BLaER1 treated with 17β-estradiol and CSF1 and Interleukin-3, amounts not matched to agents 10 nM and 100 nM (cell line): ENCODE data around the gene FADS3.
A peak's percentile ranks its signal among the peaks of the same experiment; 100 is the strongest.

Experiments used
- H3K27ac ChIP-seq, 11 experiments: shearing (Covaris generic); formaldehyde crosslinking; 2 replicates each; pipeline ENCODE4 v1.8.1; 2022
- H3K27me3 ChIP-seq, 11 experiments: shearing (Covaris generic); formaldehyde crosslinking; 2 replicates each; pipeline ENCODE4 v1.8.1; 2022
- H3K36me3 ChIP-seq, 11 experiments: shearing (Covaris generic); formaldehyde crosslinking; 2 replicates each; pipeline ENCODE4 v1.8.1; 2022
- H3K4me1 ChIP-seq, 10 experiments: shearing (Covaris generic); formaldehyde crosslinking; 2 replicates each; pipeline ENCODE4 v1.8.1; 2022
- H3K4me2 ChIP-seq, 11 experiments: shearing (Covaris generic); formaldehyde crosslinking; 2 replicates each; pipeline ENCODE4 v1.8.1; 2022
- H3K4me3 ChIP-seq, 10 experiments: shearing (Covaris generic); formaldehyde crosslinking; 2 replicates each; pipeline ENCODE4 v1.8.1; 2022
- H3K9ac ChIP-seq, 11 experiments: shearing (Covaris generic); formaldehyde crosslinking; 2 replicates each; pipeline ENCODE4 v1.8.1; 2022
- H3K9me3 ChIP-seq, 11 experiments: shearing (Covaris generic); formaldehyde crosslinking; replicated peaks in 1 of 11; 2 replicates each; pipeline ENCODE4 v1.8.1; 2022
- H4K20me1 ChIP-seq, 11 experiments: shearing (Covaris generic); formaldehyde crosslinking; 2 replicates each; pipeline ENCODE4 v1.8.1; 2022
- Cebpa-rat ChIP-seq, 11 experiments: shearing (Covaris generic); IDR thresholded peaks; 2 replicates each; pipeline ENCODE4 v1.8.1; 2022

Gene FADS3

DNA sequence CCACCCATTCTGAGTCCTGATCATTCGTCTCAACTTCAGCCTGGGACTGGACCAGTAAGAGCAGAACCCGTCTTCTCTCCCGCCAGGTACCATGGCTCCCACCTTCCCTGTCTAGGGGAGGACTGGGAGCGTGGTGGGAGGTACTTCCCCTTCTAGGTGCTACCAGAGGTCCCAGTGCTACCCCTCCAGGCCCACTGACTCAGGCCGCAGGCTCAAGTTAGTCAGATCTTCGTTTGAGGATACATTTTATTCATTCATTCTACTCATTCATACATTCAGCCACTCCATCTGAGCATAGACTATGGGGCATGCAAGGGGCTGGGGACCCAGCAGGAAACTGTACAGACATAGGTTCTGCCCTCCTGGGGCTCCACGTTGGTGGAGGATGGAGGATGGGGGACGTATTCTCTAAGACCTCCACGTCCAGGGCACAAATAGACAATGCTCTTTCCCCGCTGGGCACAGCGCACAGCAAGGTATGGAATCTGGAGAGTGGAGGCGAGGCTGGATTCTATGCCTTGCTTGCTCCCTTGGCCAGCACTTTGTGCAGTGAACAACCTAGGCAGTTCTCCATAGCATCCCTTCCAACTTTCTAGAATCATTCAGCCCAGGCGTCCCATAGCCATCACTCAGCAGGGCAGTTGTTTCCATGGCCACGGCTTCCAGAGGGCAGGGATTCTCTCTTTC is 27.0 kb upstream of the FADS3 start:
- TF ChIP-seq Cebpa-rat (IDR thresholded peaks at IDR 0.05), result no peak
- Histone ChIP-seq H3K4me3 (no peak overlapping the region), H3K36me3 (peaks cover 0 to 13% (median 0%) of the 10 kb centered on the region in 11 experiments; a peak in 3 of 22 replicates), H4K20me1 (no peaks in the 10 kb centered on the region; a peak in 1 of 22 replicates), H3K9me3 (no peaks in the 10 kb centered on the region), H3K4me1 (peaks cover 36 to 97% (median 59%) of the 10 kb centered on the region in 10 experiments), H3K27me3 (peaks cover 16 to 71% (median 67%) of the 10 kb centered on the region in 11 experiments; a peak in 21 of 22 replicates), H3K27ac (no peak overlapping the region; a peak in 1 of 22 replicates), H3K9ac (peak overlapping the region in 1 of 11 experiments; percentile 72; a peak in 2 of 22 replicates), H3K4me2 (peak overlapping the region in 9 of 11 experiments; percentile 58 to 97 (median 84); a peak in 15 of 22 replicates)

DNA sequence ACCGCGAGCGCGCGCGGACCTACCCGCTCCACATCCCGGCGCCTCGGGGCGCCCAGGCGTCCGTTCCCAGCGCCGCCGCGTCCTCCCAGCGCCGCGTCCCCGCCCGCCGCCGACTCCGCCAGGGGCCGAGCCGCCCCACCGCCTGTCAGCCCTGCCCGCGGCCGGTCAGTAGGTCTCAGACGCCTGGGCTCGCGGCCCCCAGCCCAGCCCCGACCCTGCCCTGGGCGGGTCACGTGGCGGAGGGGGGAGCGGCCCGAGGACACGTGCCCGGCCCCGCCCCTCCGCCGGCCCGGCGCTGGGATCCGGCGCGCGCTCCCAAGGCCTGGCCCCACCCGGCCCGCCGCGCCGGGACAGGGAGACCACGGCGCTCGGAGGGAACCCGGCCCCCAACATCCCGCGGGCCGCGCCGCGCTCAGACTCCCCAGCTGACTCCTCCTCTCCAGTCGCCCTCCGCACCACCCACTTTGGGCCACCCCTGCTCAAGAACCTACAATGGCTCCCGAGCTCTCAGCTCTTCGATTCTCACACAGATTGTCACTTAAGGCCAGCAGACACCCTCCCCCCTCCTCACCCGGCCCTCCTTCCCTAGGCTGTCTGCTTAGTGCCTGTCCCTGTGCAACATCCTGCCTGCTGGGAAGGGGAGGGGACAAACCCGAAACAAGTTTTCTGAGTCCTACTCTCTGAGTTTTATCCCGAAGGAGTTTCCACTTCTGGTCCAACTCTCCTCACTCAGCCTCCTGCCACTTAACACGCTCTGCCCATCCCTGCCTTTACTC is 26.2 kb upstream of the FADS3 start, which contains the start of gene RAB3IL1:
Gene RAB3IL1 (minus strand): TSS at position 233 of the 776 bp plus-strand sequence. CDS start 199 bp downstream, at position 34.
- H3K9ac ChIP-seq, result peak within 1 kb of the TSS in 10 of 11 experiments; percentile 37 to 83 (median 54); a peak in 18 of 22 replicates
- peak within 1 kb of the TSS; percentile 75 to 97 (median 84) for H3K4me2 ChIP-seq
- TF ChIP-seq Cebpa-rat (IDR thresholded peaks at IDR 0.05), result no peak
- H4K20me1 ChIP-seq, result no peaks in the 10 kb centered on the region; a peak in 1 of 22 replicates
- peaks cover 16 to 72% (median 67%) of the 10 kb centered on the region in 11 experiments; a peak in 21 of 22 replicates for H3K27me3 ChIP-seq
- peaks cover 34 to 97% (median 59%) of the 10 kb centered on the region in 10 experiments for H3K4me1 ChIP-seq
- peaks cover 0 to 16% (median 0%) of the 10 kb centered on the region in 11 experiments; a peak in 3 of 22 replicates for H3K36me3 ChIP-seq
- no peaks in the 10 kb centered on the region for H3K9me3 ChIP-seq
- peak within 1 kb of the TSS; percentile 44 to 78 (median 58) for H3K4me3 ChIP-seq
- H3K27ac ChIP-seq, result peak within 1 kb of the TSS in 6 of 11 experiments; percentile 9 to 64 (median 56); a peak in 9 of 22 replicates

DNA sequence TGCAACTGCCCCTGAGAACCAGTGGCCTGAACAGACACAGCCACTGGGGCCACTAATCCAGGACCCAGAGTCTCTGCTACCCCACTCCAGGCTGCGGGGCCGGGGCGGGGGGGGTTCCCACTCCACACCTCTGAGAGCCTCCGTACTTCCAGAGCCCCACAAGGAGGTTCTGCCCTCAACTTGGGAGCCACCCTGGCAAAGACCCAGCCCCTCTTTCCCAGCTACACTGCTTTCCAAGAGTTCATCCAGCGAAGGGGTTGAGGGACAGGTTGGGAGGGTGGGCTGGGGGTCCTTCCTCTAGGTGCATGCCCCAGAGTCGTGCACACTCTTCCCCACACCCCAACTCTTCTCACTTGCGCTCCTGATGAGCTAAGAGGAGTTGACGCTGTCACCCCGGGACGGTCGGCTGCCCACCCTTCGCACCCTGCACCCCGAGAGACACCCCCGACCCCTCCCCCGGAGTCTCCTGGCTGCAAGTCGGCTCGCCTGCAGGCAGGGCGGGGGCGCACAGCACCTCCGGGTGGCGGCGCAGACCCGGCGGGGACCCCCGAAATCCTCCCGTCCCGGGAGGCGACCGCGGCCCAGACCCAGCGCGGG is 25.5 kb upstream of the FADS3 start:
- peaks cover 34 to 98% (median 59%) of the 10 kb centered on the region in 10 experiments for H3K4me1 ChIP-seq
- TF ChIP-seq Cebpa-rat (IDR thresholded peaks at IDR 0.05), result no peak
- peak overlapping the region; percentile 44 to 78 (median 58) for H3K4me3 ChIP-seq
- H3K27me3 ChIP-seq, result peaks cover 16 to 72% (median 67%) of the 10 kb centered on the region in 11 experiments; a peak in 21 of 22 replicates
- peak overlapping the region in 5 of 11 experiments; percentile 35 to 64 (median 56); a peak in 8 of 22 replicates for H3K27ac ChIP-seq
- H3K36me3 ChIP-seq, result peaks cover 0 to 16% (median 0%) of the 10 kb centered on the region in 11 experiments; a peak in 3 of 22 replicates
- H3K9me3 ChIP-seq, result no peaks in the 10 kb centered on the region
- peak overlapping the region in 10 of 11 experiments; percentile 37 to 83 (median 54); a peak in 18 of 22 replicates for H3K9ac ChIP-seq
- H4K20me1 ChIP-seq, result no peaks in the 10 kb centered on the region; a peak in 1 of 22 replicates
- H3K4me2 ChIP-seq, result peak overlapping the region; percentile 75 to 97 (median 84)

DNA sequence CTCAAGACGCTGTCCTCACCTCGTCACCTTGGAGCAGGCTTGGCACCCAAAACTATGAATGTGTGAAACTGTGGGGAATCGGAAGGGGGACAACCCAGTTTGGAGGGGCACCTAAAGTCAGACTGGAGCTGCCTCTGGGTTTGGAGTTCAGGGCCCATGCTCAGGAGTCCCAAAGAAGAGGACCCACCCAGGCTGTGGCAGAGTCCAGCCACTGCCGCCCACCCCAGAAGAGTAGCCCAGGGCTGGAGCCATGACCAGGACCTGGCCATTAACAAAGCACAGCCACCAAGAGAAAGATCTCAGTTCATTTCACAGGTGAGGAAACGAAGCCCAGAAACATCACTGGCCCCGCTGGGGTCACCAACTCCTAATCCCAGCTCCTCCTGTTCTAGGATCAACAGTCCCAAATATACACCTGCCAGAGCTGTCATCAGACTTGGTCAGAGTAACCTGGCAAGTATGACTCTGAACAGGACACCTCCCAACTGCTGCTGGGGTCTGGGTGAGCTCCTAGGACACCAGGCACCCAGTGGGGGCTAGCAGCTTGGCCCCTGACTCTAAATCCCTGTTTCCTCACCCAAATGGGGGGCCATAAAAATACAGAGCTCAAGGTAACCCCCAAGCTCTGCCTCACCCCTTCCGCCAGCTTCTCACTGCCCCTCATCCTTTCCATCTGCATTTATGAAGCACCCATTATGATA is 23.3 kb upstream of the FADS3 start:
- Histone ChIP-seq H4K20me1 (no peaks in the 10 kb centered on the region; a peak in 1 of 22 replicates), H3K4me1 (peaks cover 32 to 98% (median 63%) of the 10 kb centered on the region in 10 experiments), H3K9me3 (no peaks in the 10 kb centered on the region), H3K27me3 (peaks cover 16 to 64% (median 59%) of the 10 kb centered on the region in 11 experiments; a peak in 21 of 22 replicates), H3K9ac (peak overlapping the region in 2 of 11 experiments; percentile 76 to 83; a peak in 4 of 22 replicates), H3K4me3 (peak overlapping the region in 3 of 10 experiments; percentile 71 to 78 (median 71); a peak in 5 of 20 replicates), H3K4me2 (peak overlapping the region in 3 of 11 experiments; percentile 84 to 97 (median 89); a peak in 6 of 22 replicates), H3K36me3 (peaks cover 0 to 16% (median 0%) of the 10 kb centered on the region in 11 experiments; a peak in 3 of 22 replicates), H3K27ac (peak overlapping the region in 1 of 11 experiments; percentile 28; a peak in 1 of 22 replicates)
- TF ChIP-seq Cebpa-rat (IDR thresholded peaks at IDR 0.05), result no peak

DNA sequence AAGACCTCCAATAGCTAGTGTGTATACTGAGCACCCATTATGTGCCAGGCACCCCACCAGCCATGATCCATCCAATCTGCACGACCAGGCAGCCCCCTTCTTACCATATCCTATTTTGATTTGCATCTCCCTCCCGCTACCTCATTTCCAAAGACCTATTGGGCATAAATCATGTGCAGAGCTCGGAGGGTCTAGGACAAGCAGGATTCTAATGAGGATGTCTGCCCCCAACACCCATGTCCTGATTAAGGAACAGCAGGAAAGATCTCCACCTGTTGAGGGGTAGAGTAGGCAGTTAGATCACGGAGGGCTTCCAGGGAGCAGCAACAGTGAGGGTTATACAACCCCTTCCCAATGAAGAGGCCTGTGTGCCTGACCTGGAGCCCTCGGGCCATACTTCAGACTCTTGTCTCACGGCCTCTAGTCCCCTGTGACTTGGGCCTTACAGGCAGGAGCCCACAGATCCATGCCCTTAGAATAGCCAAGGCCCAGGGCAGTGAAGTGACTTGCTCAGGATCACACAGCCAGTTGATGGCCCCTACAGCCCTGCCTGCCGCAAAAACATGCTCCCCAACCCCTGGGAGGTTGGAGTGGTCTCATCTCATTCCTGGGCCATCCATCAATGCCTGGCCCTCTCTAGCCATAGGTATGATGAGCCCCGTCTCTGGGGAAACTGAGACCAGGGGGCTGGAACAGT is 22.5 kb upstream of the FADS3 start:
- peaks cover 16 to 56% (median 51%) of the 10 kb centered on the region in 11 experiments; a peak in 21 of 22 replicates for H3K27me3 ChIP-seq
- H3K9ac ChIP-seq, result peak overlapping the region in 2 of 11 experiments; percentile 76 to 83; a peak in 4 of 22 replicates
- H3K36me3 ChIP-seq, result peaks cover 0 to 16% (median 0%) of the 10 kb centered on the region in 11 experiments; a peak in 3 of 22 replicates

DNA sequence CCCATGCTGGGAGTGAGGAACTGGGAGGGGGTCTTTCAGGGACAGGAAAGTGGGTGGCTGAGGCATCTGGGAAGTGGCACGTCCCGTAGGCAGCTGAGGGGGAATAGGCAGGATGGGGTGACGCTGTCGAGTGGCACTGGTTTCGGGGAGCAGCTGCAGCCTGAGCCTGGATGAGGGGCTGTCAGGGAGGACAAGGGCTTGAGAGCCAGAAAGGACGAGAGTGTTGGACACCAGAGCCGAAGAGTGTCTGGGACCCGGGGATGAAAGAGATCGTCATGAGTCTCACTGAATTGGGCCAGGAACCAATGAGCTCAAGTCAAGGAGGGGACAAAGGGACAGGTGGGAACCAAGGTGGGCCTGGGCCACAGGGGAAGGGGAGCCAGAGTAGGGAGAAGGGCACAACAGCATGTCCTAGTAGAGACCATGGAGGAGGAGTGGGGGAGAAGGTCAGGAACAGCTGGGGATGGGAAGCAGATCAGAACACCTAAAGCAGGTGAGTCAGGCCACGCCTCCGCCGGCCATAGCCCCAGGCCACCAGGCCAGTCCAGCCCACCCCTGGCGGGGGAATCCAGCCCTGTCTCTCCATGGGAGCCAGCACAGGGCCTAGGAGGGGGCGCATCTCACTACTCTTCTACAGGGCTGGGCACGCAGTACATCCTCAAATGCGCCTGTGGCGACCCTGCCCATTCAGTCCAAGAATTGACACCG is 21.8 kb upstream of the FADS3 start:
- peak overlapping the region in 3 of 10 experiments; percentile 26 to 78 (median 71); a peak in 5 of 20 replicates for H3K4me3 ChIP-seq
- H3K4me1 ChIP-seq, result peaks cover 38 to 98% (median 66%) of the 10 kb centered on the region in 10 experiments
- TF ChIP-seq Cebpa-rat (IDR thresholded peaks at IDR 0.05), result no peak
- H3K36me3 ChIP-seq, result peaks cover 0 to 17% (median 0%) of the 10 kb centered on the region in 11 experiments; a peak in 4 of 22 replicates
- no peaks in the 10 kb centered on the region; a peak in 1 of 22 replicates for H4K20me1 ChIP-seq
- H3K4me2 ChIP-seq, result peak overlapping the region; percentile 67 to 97 (median 81)
- peaks cover 16 to 49% (median 44%) of the 10 kb centered on the region in 11 experiments; a peak in 21 of 22 replicates for H3K27me3 ChIP-seq
- no peaks in the 10 kb centered on the region for H3K9me3 ChIP-seq
- H3K9ac ChIP-seq, result peak overlapping the region in 7 of 11 experiments; percentile 11 to 83 (median 60); a peak in 10 of 22 replicates
- H3K27ac ChIP-seq, result peak overlapping the region in 9 of 11 experiments; percentile 34 to 90 (median 63); a peak in 16 of 22 replicates

More for the DNA sequence above, 22.5 kb upstream of the FADS3 start:
- Histone ChIP-seq H3K4me1 (peaks cover 32 to 98% (median 63%) of the 10 kb centered on the region in 10 experiments), H3K4me2 (peak overlapping the region in 5 of 11 experiments; percentile 84 to 97 (median 94); a peak in 10 of 22 replicates), H3K9me3 (no peaks in the 10 kb centered on the region), H3K27ac (peak overlapping the region in 2 of 11 experiments; percentile 5 to 37; a peak in 2 of 22 replicates), H4K20me1 (no peaks in the 10 kb centered on the region; a peak in 1 of 22 replicates), H3K4me3 (peak overlapping the region in 2 of 10 experiments; percentile 71 to 78; a peak in 4 of 20 replicates)
- no peak for TF ChIP-seq Cebpa-rat (IDR thresholded peaks at IDR 0.05)
